Coronary artery (tissue), 2 donors: ENCODE measurements around the gene SETX.

Experiments
- DNase-seq: peaks from one replicate; pipeline ENCODE4 v3.0.0-alpha.2; 2017; ENCODE audit warnings: low spot score
- H3K27ac ChIP-seq, 2 donors: fragments of 200-600 bp; sonication (generic); one replicate each; pipeline ENCODE4 v1.5.1; 2016 to 2019
- H3K4me3 ChIP-seq: fragments of 200-600 bp; sonication (generic); 2 replicates; pipeline ENCODE4 v1.5.1; 2016; ENCODE audit warnings: mild to moderate bottlenecking, moderate library complexity
- CTCF ChIP-seq: fragments of 200-600 bp; sonication (generic); IDR thresholded peaks from one replicate; pipeline ENCODE4 v1.5.1; 2019; ENCODE audit warnings: antibody characterized with exemption

The SETX gene

GRCh38 chr9:132354637-132355355 lies at the start of gene SETX:
Gene SETX (minus strand): TSS chr9:132354986. CDS start chr9:132349428, 5,558 bp downstream.
- peak within 1 kb of the TSS; percentile 83 for H3K4me3 ChIP-seq
- no peak for TF ChIP-seq CTCF
- peak; percentile 98 for DNase-seq
- H3K27ac ChIP-seq = peak within 1 kb of the TSS; percentile 75 to 96

- Histone ChIP-seq H3K27ac (no peak overlapping the region), H3K4me3 (no peak overlapping the region)
- no peak for TF ChIP-seq CTCF
- DNase-seq = no peak
Measured at GRCh38 chr9:132404228-132404881, 49.6 kb upstream of the SETX start.

- no peak overlapping the region for H3K27ac ChIP-seq
- no peak overlapping the region for H3K4me3 ChIP-seq
- TF ChIP-seq CTCF = no peak
- DNase-seq = no peak
Measured at GRCh38 chr9:132401824-132402223, 47.0 kb upstream of the SETX start.

- H3K27ac ChIP-seq = no peak overlapping the region
- DNase-seq = no peak
- no peak for TF ChIP-seq CTCF
- no peak overlapping the region for H3K4me3 ChIP-seq
Measured at GRCh38 chr9:132395560-132395959, 40.8 kb upstream of the SETX start.

DNA sequence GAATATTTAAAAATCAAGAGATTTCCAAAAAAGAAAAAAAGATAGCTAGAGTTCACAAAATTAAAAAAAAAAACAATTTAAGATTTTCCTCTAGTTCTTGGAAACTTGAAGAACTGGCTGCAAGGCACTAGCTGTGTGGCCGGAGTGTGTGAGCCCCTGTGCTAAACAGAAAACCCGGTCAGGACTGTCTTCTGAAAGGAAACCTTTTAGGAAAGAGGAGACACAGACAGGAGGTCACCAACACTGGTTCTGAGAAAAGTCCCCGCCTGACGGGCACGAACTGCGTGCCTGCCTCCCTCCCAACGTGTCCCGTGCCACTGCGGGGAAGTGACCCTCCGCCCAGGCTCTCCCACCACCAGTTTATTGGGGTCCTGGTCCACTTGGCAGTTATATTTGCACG lies 36.7 kb upstream of the SETX start:
- no peak overlapping the region for H3K4me3 ChIP-seq
- no peak overlapping the region for H3K27ac ChIP-seq
- TF ChIP-seq CTCF = no peak
- no peak for DNase-seq

DNA sequence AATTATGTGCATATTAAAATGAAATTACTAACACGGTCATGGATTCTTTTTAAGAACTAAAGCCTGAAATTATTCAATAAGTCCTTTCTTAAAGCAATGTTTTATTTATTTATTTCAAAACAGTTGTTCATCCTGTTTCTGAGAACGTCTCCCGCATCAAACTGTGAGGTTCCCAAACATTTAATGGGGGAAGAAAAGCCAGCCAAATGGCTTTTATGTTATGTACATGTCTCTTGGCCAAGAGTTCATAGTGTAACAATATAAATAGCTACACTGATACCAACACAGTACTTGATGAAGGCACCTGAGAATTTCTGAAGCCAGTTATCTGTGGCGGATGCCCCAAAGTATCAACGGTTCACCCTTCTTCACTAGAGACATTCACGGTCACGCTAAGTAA lies 36.2 kb upstream of the SETX start:
- no peak overlapping the region for H3K4me3 ChIP-seq
- no peak for DNase-seq
- no peak overlapping the region for H3K27ac ChIP-seq
- no peak for TF ChIP-seq CTCF

- Histone ChIP-seq H3K27ac (no peak overlapping the region), H3K4me3 (no peak overlapping the region)
- no peak for TF ChIP-seq CTCF
- no peak for DNase-seq
Measured at GRCh38 chr9:132387133-132387532, 32.3 kb upstream of the SETX start.
